AG09309 (cell line): ENCODE data around the gene NTPCR.

Experiments used
- DNase-seq: peaks from one replicate; pipeline ENCODE4 v3.0.0-alpha.2; 2010; ENCODE audit warnings: low read depth
- H3K4me3 ChIP-seq: 2 replicates; pipeline ENCODE4 v1.5.1; 2011; ENCODE audit warnings: mild to moderate bottlenecking, low read depth, low read length, moderate library complexity; ENCODE audit not compliant: control insufficient read depth
- TF ChIP-seq, protein P1 (sequence below): IDR thresholded peaks from 2 replicates; pipeline ENCODE4 v1.5.1; 2011; ENCODE audit warnings: mild to moderate bottlenecking, low read depth, low read length, inconsistent platforms; ENCODE audit not compliant: insufficient read depth, control insufficient read depth; ENCODE audit errors: missing control alignments

The NTPCR gene

DNA sequence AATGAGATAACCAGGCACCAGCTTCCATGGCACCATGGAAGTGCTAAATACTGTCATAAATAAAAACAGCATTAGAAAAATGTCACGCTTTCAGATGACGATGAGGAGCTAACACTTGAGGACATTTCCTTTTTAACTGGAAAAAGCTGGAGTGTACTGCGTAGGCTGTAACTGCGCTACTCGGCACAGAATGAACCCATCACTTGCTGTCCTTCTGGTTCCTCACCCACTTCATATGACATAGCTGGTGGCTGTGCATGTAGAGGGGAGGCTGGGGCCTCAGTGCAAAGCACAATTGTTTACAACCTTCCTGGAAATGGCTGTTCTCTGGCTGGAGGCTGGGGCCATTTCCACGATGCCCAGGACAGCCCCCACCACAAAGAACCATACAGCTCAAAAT is 55.7 kb downstream of the NTPCR start:
- no peak overlapping the region for H3K4me3 ChIP-seq
- TF ChIP-seq, protein P1, sequence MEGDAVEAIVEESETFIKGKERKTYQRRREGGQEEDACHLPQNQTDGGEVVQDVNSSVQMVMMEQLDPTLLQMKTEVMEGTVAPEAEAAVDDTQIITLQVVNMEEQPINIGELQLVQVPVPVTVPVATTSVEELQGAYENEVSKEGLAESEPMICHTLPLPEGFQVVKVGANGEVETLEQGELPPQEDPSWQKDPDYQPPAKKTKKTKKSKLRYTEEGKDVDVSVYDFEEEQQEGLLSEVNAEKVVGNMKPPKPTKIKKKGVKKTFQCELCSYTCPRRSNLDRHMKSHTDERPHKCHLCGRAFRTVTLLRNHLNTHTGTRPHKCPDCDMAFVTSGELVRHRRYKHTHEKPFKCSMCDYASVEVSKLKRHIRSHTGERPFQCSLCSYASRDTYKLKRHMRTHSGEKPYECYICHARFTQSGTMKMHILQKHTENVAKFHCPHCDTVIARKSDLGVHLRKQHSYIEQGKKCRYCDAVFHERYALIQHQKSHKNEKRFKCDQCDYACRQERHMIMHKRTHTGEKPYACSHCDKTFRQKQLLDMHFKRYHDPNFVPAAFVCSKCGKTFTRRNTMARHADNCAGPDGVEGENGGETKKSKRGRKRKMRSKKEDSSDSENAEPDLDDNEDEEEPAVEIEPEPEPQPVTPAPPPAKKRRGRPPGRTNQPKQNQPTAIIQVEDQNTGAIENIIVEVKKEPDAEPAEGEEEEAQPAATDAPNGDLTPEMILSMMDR = no peak
- no peak for DNase-seq

DNA sequence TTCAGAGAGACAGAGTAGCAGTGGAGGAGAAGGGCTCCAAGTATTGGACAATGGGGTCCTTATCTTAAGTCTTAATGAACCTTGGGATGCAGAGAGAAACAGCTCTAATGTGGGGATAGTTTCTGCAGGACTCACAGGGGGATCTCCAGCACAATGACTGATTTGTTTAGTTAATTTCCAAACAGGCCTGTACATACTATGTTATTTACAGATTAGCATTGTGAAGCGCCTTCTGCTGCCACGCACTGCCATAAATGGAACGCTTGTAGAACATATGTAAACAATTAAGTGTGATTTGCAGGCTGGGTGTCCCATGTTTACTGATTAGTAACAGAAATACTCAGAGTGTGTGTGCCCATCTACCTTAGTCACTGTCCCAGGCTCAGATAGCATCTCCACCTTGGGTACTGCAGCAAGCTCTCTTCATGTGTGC is 56.1 kb downstream of the NTPCR start:
- H3K4me3 ChIP-seq = no peak overlapping the region
- TF ChIP-seq, protein P1 = no peak
- no peak for DNase-seq

DNA sequence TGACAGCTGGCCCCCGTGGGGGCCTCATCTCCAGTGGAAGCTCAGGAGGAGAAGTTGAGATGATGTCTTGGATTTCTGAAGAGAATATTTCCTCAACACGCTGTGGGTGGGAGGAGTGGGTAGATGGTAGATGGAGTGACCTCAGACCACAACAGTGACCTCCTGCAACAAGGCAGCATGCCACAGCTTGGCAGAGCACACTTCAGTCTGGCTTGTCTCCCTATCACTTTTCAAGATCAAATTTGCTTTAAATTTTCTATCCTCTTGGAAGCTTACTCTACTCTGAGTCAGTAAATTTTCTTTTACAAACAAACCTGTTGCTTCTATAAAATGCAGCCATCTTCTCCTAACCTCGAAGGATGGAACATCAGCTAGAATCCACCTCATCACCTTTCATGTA is 59.7 kb downstream of the NTPCR start:
- TF ChIP-seq, protein P1 = no peak
- DNase-seq = peak; percentile 8
- no peak overlapping the region for H3K4me3 ChIP-seq

DNA sequence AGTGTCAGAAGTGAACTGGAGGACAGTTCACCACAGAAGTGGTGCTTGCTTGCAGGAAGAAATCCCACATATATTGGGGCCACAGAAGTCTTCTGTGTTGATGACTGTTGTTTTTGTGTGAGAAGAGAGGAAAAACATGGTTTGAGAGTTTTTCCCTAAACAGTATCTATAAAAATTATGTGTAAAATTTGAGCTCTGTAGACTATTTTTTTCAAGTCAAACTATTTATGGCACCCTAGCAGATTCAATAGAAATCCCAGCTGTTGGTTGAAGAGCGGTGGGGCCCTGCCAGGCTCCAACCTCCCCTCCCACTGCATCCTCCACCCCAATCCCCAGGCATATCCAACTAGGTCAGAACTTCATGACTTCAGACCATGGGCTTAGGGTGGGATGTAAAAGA is 61.6 kb downstream of the NTPCR start:
- TF ChIP-seq, protein P1 = no peak
- DNase-seq = no peak
- no peak overlapping the region for H3K4me3 ChIP-seq

DNA sequence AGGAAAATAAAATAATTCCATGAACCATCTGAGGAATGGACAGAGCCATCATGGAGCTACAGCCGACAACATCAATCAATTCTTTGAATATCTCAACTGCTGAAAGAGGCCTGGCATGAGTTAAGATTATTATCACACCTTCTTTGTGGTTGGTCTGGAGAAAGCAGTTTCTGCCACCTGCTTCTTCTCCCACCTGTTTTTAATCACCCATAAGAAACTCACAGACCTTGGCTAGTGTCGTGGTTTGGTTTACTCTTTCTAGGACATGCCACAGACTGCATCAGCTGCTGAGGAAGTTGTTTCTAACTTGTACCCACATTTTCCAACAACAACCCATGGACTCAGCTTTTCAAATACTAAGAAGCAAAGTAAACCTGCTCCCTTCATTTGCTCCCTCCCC is 65.6 kb downstream of the NTPCR start:
- no peak overlapping the region for H3K4me3 ChIP-seq
- no peak for DNase-seq
- TF ChIP-seq, protein P1 = no peak

DNA sequence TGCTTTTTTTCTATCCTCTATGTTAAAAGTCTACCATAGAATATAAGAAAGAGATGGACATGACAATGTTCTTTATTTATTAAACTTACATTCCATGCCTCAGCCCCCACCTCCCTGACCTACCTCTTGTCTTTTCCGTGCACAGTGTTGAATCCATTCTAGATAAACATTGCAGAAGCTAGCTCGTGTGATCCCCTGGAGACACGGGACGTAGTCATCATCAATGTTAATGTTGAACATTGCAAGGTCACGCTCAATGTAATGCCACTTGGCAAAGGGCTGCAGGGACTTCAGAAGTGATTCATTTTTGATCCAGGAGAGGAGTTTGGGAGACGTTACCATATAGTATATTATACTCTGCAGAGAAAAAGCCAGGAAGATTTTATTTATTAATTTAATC is 66.4 kb downstream of the NTPCR start:
- no peak overlapping the region for H3K4me3 ChIP-seq
- TF ChIP-seq, protein P1 = no peak
- DNase-seq = no peak

DNA sequence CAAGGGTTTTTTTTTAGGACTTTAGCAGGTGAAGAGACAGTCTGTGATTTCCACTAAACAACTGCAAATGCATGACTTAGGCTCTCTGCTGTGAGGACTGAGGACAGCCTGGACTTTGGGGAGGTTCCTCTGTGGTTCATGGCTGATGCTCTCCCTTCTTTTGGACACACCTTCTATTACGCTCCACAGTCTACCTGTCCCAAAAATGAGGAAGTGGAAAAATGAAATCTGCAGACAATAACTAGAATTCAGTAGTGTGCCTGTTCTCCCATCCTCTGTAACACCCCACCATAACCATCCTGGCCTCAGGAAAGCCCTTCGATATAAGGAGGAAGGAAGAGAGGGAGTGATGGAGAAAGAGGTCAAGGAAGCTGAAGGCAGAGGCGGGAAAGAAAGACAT is 68.7 kb downstream of the NTPCR start:
- no peak overlapping the region for H3K4me3 ChIP-seq
- DNase-seq = no peak
- TF ChIP-seq, protein P1 = no peak
